Cardiac muscle cell (in vitro differentiated cells and primary cell): Measurements from ENCODE around the gene KRTAP3-2. TPM values are rescaled to one million over a fixed set of nuclear protein-coding genes. Genes with fewer than 3 reads are reported as not detected.

Source experiments
- DNase-seq, 2 donors: peaks; one replicate each; pipeline versions ENCODE4 v3.0.0 to v3.0.0-alpha.2; 2010 to 2017; ENCODE audit warnings: low read depth in 1 of 2, low spot score in 1 of 2
- H3K27ac ChIP-seq: fragments of 200-600 bp; sonication (generic); 2 replicates; pipeline ENCODE4 v1.5.1; 2016
- H3K27me3 ChIP-seq: fragments of 200-600 bp; sonication (generic); 2 replicates; pipeline ENCODE4 v1.6.0; 2016; ENCODE audit warnings: control low read depth
- H3K36me3 ChIP-seq: fragments of 200-600 bp; sonication (generic); 2 replicates; pipeline ENCODE4 v1.5.1; 2016; ENCODE audit warnings: control low read depth
- H3K4me1 ChIP-seq: fragments of 200-600 bp; sonication (generic); 2 replicates; pipeline ENCODE4 v1.8.1; 2017; ENCODE audit warnings: low read depth, mild to moderate bottlenecking, mixed run types
- H3K4me3 ChIP-seq: fragments of 200-600 bp; sonication (generic); 2 replicates; pipeline ENCODE4 v1.5.1; 2016; ENCODE audit warnings: mild to moderate bottlenecking
- H3K9me3 ChIP-seq: fragments of 200-600 bp; sonication (generic); 2 replicates; pipeline ENCODE4 v1.5.1; 2017; ENCODE audit warnings: low read depth, mild to moderate bottlenecking, control low read depth
- polyA plus RNA-seq: library from polyadenylated mRNA; unstranded; fragments of >200 nt; fragmentation: Nextera tagmentation; extraction: Ambion mirVana; gene quantifications from 2 replicates; pipeline ENCODE4 v1.2.1, GENCODE V29; 2016
- total RNA-seq: library from RNA; depleted of rRNA; stranded (reverse); fragments of >200 nt; gene quantifications from 2 replicates; pipeline ENCODE4 v1.2.3, GENCODE V29; 2016
- TF ChIP-seq, protein P1 (sequence below): IDR thresholded peaks from 2 replicates; pipeline ENCODE4 v1.5.1; 2012; ENCODE audit warnings: low read depth, mild to moderate bottlenecking, low read length

The KRTAP3-2 gene
- total and polyA plus RNA-seq, 2 experiments from 2014 or later: not detected

DNA sequence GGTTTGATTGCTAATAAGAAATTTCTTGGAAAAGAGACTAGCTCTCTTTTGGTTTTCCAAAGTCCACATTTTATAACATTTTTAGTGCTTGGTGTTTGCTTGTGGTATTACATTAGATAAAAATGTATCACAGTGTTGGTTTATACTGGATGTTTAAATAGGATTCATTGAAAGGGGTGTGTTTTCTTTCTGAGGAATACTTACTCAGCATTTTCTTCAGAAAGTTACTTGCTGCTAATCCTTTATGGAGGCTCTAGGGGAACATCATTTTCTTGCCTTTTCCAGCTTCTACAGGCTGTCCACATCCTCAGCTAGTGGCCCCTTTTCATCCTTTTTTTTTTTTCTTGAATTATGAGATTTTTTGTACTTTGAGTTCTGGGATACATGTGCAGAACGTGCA is 32.1 kb downstream of the KRTAP3-2 start:
- H3K27ac ChIP-seq: no peak overlapping the region
- no peaks in the 10 kb centered on the region for H3K9me3 ChIP-seq
- no peak overlapping the region for H3K4me3 ChIP-seq
- H3K27me3 ChIP-seq: no peaks in the 10 kb centered on the region
- no peaks in the 10 kb centered on the region for H3K36me3 ChIP-seq
- DNase-seq: no peak
- TF ChIP-seq, protein P1, sequence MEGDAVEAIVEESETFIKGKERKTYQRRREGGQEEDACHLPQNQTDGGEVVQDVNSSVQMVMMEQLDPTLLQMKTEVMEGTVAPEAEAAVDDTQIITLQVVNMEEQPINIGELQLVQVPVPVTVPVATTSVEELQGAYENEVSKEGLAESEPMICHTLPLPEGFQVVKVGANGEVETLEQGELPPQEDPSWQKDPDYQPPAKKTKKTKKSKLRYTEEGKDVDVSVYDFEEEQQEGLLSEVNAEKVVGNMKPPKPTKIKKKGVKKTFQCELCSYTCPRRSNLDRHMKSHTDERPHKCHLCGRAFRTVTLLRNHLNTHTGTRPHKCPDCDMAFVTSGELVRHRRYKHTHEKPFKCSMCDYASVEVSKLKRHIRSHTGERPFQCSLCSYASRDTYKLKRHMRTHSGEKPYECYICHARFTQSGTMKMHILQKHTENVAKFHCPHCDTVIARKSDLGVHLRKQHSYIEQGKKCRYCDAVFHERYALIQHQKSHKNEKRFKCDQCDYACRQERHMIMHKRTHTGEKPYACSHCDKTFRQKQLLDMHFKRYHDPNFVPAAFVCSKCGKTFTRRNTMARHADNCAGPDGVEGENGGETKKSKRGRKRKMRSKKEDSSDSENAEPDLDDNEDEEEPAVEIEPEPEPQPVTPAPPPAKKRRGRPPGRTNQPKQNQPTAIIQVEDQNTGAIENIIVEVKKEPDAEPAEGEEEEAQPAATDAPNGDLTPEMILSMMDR: no peak
- H3K4me1 ChIP-seq: no peaks in the 10 kb centered on the region

DNA sequence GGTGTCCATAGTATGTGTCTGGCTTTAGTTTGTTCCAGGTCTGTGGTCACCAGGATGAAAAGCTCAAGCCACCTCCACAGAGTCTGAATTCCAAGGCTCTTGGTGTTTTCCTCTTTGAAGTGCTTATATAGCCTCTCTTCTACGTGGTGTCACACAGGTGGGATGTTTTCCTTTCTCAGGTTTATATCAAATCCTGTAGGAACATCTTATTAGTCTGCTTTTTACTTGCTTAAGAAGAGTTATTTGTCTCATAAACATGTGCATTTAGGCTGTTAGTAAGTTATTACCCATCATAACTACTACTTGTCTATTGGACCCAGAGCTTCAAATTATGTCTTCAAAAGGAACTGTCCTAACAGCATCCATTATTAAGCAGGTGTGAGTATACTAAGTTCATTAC is 32.9 kb downstream of the KRTAP3-2 start, which contains the start of gene KRT39:
TSS of gene KRT39 (minus strand) at position 101 of the 400 bp plus-strand sequence. CDS start at position 9, 92 bp downstream.
- TF ChIP-seq, protein P1: no peak
- no peak within 1 kb of the TSS for H3K27ac ChIP-seq
- no peaks in the 10 kb centered on the region for H3K9me3 ChIP-seq
- H3K36me3 ChIP-seq: no peaks in the 10 kb centered on the region
- H3K27me3 ChIP-seq: no peaks in the 10 kb centered on the region
- H3K4me1 ChIP-seq: no peaks in the 10 kb centered on the region
- H3K4me3 ChIP-seq: no peak within 1 kb of the TSS
- DNase-seq: no peak

DNA sequence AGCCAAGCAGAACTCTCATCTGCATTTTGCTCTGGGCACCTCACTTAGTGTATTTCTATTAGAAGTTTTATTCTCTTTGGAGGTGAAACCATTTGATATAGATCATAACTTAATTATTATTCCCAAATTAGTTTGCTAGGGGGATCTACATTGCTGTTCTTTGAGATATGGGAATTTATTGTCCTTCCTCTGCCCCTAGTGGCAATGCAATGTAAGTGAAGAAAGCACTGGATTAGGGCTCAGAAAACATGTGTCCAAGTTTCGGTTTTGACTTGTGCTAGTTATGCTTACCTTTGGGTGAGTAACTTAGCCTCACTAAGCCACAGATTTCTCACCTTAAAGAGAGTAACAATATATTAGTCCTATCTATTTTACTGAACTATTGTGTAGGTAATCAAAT is 35.9 kb downstream of the KRTAP3-2 start:
- peak in 1 of 2 donors; percentile 28 for DNase-seq
- TF ChIP-seq, protein P1: peak; percentile 71
- H3K36me3 ChIP-seq: no peaks in the 10 kb centered on the region
- no peaks in the 10 kb centered on the region for H3K27me3 ChIP-seq
- no peaks in the 10 kb centered on the region for H3K9me3 ChIP-seq
- peaks cover 3% of the 10 kb centered on the region for H3K4me1 ChIP-seq
- H3K27ac ChIP-seq: no peak overlapping the region
- H3K4me3 ChIP-seq: no peak overlapping the region

DNA sequence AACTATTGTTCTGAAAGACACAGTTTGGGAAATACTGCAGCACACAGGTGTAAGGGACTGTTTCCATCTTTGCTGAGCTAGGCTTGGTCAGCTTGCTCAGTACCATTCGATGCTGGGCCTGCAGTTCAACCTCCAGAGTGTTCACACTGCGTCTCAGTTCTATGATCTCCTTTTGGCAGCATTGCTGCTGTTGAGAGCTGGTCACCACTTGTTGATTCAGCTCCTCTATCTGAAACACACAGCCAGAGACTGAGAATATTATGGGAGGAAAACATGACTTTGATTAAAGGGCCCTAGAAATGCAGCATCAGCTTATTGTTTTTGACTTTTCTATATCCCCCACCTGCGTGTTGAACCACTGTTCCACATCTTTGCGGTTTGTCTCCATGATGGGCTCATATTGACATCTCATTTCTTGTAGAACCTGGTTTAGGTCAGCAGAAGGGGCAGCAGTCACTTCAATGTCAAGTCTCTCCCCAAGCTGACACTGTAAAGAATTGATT is 37.6 kb downstream of the KRTAP3-2 start:
- peaks cover 3% of the 10 kb centered on the region for H3K4me1 ChIP-seq
- H3K27me3 ChIP-seq: no peaks in the 10 kb centered on the region
- no peak overlapping the region for H3K27ac ChIP-seq
- no peaks in the 10 kb centered on the region for H3K36me3 ChIP-seq
- TF ChIP-seq, protein P1: no peak
- no peaks in the 10 kb centered on the region for H3K9me3 ChIP-seq
- H3K4me3 ChIP-seq: no peak overlapping the region
- no peak for DNase-seq

DNA sequence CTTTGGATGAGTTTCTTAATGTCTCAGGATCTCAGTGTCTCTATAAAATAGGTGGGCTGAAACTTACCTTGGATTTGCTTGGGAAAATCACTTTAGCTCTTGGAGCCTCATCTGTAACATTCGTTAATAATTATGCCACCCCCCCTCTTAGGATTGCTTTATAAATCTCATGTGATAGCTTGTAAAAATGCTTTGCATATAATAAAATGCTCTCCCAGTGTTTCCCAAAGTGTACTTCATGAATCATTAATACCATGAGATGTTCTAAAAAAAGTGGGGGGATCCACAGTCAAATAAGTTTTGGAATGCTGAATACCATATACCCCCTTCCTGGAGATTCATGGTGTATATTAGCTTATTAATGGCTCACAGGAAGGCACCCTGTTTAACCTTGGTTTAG is 38.1 kb downstream of the KRTAP3-2 start:
- DNase-seq: no peak
- no peaks in the 10 kb centered on the region for H3K36me3 ChIP-seq
- TF ChIP-seq, protein P1: no peak
- no peaks in the 10 kb centered on the region for H3K27me3 ChIP-seq
- H3K9me3 ChIP-seq: no peaks in the 10 kb centered on the region
- H3K4me3 ChIP-seq: no peak overlapping the region
- no peak overlapping the region for H3K27ac ChIP-seq
- peaks cover 3% of the 10 kb centered on the region for H3K4me1 ChIP-seq
